ENCODE measurements around the gene SKP2. TPM values are rescaled to one million over a fixed set of nuclear protein-coding genes. Genes with fewer than 3 reads are reported as not detected.
"Not testable (repeated sequence)": the region's sequence is repeated elsewhere in the genome, so short reads cannot be mapped to it uniquely, and the experiment has no call there.

The SKP2 gene
- total RNA-seq, 1 donor = 31.5 TPM

- peak; percentile 65 for TF ChIP-seq CTCF (IDR thresholded peaks at IDR 0.05; ENCODE audit: insufficient read depth, low read length)
These were observed 26.0 kb downstream of the SKP2 start for GRCh38 chr5:36177715-36178523.

GRCh38 chr5:36178524-36178890 lies 26.6 kb downstream of the SKP2 start:
- no peak for TF ChIP-seq CTCF (IDR thresholded peaks at IDR 0.05; ENCODE audit: insufficient read depth, low read length)
- DNase-seq (ENCODE audit: low read depth) = no peak
- no peak overlapping the region for H3K4me3 ChIP-seq (ENCODE audit: low read depth, low read length)

More at GRCh38 chr5:36177715-36178523, 26.0 kb downstream of the SKP2 start:
- DNase-seq (ENCODE audit: low read depth) = peak; percentile 79
- no peak overlapping the region for H3K4me3 ChIP-seq (ENCODE audit: low read depth, low read length)

- DNase-seq (ENCODE audit: low read depth) = no peak
- H3K4me3 ChIP-seq (ENCODE audit: low read depth, low read length) = no peak overlapping the region
- no peak for TF ChIP-seq CTCF (IDR thresholded peaks at IDR 0.05; ENCODE audit: insufficient read depth, low read length)
These were observed 28.0 kb downstream of the SKP2 start for GRCh38 chr5:36179950-36180349.

- no peak for TF ChIP-seq CTCF (IDR thresholded peaks at IDR 0.05; ENCODE audit: insufficient read depth, low read length)
- H3K4me3 ChIP-seq (ENCODE audit: low read depth, low read length) = no peak overlapping the region
- DNase-seq (ENCODE audit: low read depth) = no peak
These were observed 28.8 kb downstream of the SKP2 start for GRCh38 chr5:36180556-36181350.

GRCh38 chr5:36181774-36182173 lies 29.9 kb downstream of the SKP2 start:
- no peak for DNase-seq (ENCODE audit: low read depth)
- H3K4me3 ChIP-seq (ENCODE audit: low read depth, low read length) = no peak overlapping the region
- TF ChIP-seq CTCF (IDR thresholded peaks at IDR 0.05; ENCODE audit: insufficient read depth, low read length) = no peak

GRCh38 chr5:36184408-36184807 lies 32.5 kb downstream of the SKP2 start:
- DNase-seq (ENCODE audit: low read depth) = not testable (repeated sequence)

GRCh38 chr5:36193746-36194145 lies 41.8 kb downstream of the SKP2 start:
- DNase-seq (ENCODE audit: low read depth) = no peak
- no peak for TF ChIP-seq CTCF (IDR thresholded peaks at IDR 0.05; ENCODE audit: insufficient read depth, low read length)

More at GRCh38 chr5:36184408-36184807, 32.5 kb downstream of the SKP2 start:
- H3K4me3 ChIP-seq (ENCODE audit: low read depth, low read length) = not testable (repeated sequence)

More at GRCh38 chr5:36193746-36194145, 41.8 kb downstream of the SKP2 start:
- H3K4me3 ChIP-seq (ENCODE audit: low read depth, low read length) = no peak overlapping the region
